GM11168 (cell line): ENCODE measurements around the gene CZIB.
"Not testable (repeated sequence)": the region's sequence is repeated elsewhere in the genome, so short reads cannot be mapped to it uniquely, and the experiment has no call there.

Experiments used
- in situ Hi-C: fragments of 300-500 bp; cut with MboI; formaldehyde crosslinking; loops from one replicate; pipeline ENCODE4 v1.12.0; 2022; ENCODE audit warnings: low sequenced_read_pairs; ENCODE audit not compliant: unreplicated experiment

The CZIB gene

GRCh38 chr1:53195246-53196016 is 25.0 kb downstream of the CZIB start:
- in situ Hi-C loops, result no loop called here

- in situ Hi-C loops, result no loop called here
Observed at GRCh38 chr1:53190210-53190611, 30.2 kb downstream of the CZIB start.

DNA sequence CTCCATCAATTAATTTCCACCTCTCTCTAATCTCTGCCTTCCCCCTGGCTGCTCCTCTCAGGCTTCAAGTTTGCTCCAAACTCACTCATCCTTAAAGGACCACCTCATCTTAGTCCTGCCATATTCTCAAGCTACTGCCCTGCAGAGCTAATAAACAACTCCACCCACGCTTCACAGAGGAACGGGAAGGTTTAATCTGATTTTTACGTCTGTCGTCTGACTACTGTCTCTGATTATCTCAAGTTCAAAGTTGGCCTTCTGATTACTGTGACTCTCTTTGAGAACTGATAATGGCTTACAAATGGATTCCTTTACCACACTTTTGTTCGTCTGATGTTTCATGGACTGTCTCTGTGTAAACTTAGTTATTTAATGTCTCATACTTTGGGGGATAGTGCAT is 31.4 kb downstream of the CZIB start:
- in situ Hi-C loops, result no loop called here

GRCh38 chr1:53188099-53188498 is 32.3 kb downstream of the CZIB start:
- in situ Hi-C loops, result no loop called here

DNA sequence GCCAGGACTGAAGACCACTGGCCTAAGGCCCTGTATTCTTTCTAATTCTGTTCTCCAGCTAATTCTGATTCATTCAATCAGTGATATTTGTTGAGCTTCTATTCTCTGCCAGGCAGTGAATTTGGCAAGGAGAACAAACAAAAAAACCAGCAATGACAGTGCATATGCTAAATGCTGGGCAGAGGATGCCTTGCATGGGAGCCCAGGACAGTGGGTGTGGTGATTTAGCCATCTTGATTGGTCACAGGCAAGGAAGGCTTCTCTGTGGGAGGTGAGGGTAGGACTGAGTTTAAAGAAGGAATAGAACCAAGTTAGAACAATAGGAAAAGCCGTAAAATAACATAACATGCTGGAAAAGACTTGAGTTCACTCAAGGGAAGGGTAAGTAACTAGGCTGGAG is 33.0 kb downstream of the CZIB start:
- in situ Hi-C loops, result no loop called here

DNA sequence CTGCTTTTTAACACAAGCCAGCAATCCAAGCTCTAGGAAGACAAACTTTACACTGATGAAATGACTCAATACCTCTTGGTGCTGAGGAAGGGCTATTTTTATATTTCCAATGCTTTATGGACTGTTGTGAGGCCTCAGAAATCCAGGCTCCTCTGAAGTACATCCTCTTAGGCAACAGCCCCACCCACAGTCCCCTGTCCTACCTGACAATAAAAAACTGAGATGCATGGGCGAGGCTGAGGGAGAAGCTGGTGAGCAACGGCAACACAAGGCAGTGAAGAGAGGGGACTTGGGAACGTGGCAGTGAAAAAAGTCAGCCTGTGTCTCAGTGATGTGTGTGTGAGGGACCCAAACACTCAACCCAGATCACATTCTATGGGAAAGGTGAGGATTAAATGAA is 33.9 kb downstream of the CZIB start:
- in situ Hi-C loops, result no loop called here

- in situ Hi-C loops, result not testable (repeated sequence)
Observed at GRCh38 chr1:53185955-53186297, 34.5 kb downstream of the CZIB start.

- in situ Hi-C loops, result no loop called here
Observed at GRCh38 chr1:53183095-53183990, 37.1 kb downstream of the CZIB start.

- in situ Hi-C loops, result no loop called here
Observed at GRCh38 chr1:53182716-53183094, 37.7 kb downstream of the CZIB start.

- in situ Hi-C loops, result no loop called here
Observed at GRCh38 chr1:53182111-53182593, 38.3 kb downstream of the CZIB start.

DNA sequence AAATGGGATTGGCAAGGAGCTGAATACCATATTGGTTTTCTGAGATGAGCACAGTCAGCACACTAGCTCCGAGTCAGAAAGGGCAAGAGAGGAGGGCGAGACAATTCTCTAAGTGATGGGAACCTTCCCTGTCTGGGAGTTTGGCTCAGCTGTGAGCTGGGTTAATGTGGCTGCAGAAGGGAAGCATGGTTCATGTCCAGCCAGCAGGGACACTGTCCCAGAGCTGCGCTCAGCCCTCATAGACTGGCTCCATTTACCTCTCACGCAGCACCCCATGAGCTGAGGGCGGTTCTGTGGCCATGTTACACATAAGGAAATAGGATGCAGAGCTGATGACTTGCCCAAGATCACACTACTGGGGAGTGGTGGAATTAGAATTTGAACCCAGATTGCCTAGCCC is 39.5 kb downstream of the CZIB start:
- in situ Hi-C loops, result no loop called here

- in situ Hi-C loops, result no loop called here
Observed at GRCh38 chr1:53180226-53180625, 40.2 kb downstream of the CZIB start.

- in situ Hi-C loops, result no loop called here
Observed at GRCh38 chr1:53176452-53177208, 43.8 kb downstream of the CZIB start.

DNA sequence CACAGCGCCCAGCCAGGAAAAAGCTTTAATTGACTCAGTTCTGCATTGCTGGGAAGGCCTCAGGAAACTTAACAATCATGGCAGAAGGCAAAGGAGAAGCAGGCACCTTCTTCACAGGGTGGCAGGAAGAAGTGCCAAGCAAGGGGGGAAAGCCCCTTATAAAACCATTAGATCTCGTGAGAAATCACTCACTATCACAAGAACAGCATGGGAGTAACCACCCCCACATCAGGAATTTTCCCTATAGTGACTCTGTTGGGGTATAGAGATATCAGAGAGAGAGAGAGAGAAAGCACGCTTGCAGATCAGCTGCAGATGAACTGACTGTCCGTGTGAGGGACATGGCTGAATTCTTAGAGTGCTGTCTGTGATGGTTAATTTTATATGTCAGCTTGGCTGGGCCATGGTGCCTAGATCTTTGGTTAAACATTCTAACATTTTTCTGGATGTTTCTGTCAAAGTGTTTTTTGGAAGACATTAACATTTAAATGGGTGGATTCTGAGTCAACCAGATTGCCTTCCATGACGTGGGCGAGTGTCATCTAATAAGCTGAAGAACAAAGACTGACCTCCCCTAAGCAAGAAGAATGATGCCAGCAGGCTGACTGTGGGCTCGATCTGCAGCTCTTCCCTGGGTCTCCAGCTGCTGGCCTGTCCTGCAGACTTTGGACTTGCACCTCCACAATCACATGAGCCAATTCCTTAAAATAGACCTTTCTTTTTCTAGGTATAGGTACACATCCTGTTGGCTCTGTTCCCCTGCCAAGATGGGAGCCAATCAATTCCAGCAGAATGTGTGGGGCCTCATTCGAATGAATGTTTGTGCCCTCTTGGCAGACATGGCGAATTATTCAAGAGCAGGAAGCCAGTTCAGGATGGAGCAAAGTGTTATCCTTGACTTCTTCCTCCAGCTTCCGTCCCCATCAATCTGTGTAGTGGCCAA is 45.2 kb downstream of the CZIB start:
- in situ Hi-C loops, result no loop called here

DNA sequence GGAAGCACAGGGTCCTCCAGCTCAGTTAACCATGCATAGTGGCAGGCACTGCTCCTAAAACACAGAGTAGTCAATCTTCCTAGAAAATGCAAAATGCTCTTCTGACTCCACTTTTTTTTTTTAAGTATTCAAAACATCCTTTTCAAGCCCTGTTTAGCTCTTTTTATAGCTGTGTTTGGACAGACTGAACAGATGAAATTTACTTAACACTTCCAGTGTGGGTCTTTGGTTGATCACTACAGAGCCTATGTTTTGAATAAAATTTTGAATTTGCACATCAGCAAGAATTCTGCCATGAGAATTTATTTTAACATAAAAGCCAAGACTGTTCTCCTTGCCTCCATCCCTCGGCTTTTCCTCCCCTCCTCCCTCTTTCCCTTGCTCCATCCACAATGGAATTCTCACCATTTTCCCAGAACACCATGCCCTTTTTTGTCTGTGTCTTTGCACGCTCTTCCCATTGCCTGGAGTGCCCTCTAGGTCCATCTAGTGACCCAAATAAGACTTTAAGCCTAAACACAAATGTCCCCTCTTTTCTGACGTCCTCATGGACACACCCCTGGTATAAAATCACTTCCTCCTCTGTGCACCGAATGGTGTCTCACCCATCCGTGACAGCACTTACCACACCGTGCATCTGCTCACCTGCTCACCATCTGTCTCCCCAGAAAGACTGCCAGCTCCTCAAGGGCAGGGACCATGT is 47.9 kb downstream of the CZIB start:
- in situ Hi-C loops, result no loop called here

DNA sequence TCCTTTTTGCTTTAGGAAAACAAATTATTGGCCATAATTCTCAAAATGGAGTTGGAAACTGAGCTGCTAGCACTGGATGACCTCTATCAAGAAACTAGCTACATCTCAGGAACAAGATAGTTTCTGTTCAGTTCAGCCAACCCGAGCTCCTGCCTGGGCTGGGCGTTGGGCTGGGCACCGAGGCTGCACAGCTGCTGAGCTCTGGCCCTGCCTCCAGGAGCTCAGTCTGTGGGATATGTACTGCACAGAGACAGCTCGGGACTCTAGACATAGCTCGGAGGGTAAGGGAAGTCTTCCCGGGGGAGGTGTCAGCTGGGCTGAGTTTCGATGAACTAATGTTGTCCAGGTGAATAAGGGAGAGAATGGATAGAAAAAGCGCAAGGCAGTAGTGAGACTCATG is 53.5 kb downstream of the CZIB start:
- in situ Hi-C loops, result no loop called here

DNA sequence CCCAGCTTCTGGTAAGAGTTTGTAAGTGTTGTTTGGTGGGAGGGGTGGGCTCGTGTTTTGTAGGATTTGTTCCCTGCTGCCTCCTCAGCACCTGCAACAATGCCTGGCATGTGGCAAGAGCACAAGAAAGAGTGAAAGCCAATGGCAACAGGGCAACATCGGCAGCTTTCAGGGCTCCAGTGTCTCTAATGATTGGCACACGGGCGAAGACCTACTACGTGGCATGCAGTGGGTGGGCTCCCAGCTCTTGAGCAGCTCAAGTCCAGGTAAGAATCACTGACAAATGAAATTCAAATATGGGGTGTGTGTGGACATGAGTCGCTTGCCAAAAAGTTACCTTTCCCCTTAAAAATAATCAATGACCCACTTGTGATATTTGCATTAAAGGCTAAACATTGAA is 54.1 kb downstream of the CZIB start:
- in situ Hi-C loops, result no loop called here

DNA sequence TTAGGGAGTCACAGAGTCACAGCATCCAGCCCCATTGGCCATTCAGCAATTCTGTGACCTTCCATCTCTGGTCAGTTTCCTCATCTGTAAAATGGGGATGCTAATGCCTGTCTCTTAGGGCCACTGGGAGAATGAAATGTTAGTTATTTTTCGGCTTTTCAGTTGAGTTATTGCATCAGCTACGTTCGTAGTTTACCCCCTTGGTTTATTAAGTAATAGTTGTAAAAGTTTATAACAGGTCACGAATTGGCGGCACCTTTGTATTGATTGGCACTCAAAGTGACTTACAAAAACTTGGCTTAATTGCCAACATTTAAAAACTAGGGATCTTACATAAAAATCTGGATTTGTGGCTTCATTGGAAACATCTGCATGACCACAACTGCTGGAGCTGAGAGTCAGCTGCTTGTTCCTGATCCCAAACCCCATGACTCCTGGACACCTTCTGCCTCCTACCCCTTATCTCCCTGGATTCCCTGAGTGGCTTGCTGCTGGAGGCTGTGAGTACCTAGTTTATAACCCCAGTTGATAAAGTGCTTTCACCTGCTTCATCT is 54.9 kb downstream of the CZIB start:
- in situ Hi-C loops, result no loop called here
